Ureter (tissue), 1 donor: ENCODE measurements around the gene NAP1L4. TPM values are rescaled to one million over a fixed set of nuclear protein-coding genes. Genes with fewer than 3 reads are reported as not detected.

Source experiments
- DNase-seq: peaks from one replicate; pipeline ENCODE4 v3.0.0-alpha.2; 2020; ENCODE audit warnings: low spot score
- total RNA-seq: library from RNA; stranded (reverse); gene quantifications from one replicate; pipeline ENCODE4 v1.2.4, GENCODE V29; 2023
- donor health status: DM: yes; HTN: yes; CAD: no.

Gene NAP1L4
- total RNA-seq, 1 donor from 2014 or later = 189 TPM

DNA sequence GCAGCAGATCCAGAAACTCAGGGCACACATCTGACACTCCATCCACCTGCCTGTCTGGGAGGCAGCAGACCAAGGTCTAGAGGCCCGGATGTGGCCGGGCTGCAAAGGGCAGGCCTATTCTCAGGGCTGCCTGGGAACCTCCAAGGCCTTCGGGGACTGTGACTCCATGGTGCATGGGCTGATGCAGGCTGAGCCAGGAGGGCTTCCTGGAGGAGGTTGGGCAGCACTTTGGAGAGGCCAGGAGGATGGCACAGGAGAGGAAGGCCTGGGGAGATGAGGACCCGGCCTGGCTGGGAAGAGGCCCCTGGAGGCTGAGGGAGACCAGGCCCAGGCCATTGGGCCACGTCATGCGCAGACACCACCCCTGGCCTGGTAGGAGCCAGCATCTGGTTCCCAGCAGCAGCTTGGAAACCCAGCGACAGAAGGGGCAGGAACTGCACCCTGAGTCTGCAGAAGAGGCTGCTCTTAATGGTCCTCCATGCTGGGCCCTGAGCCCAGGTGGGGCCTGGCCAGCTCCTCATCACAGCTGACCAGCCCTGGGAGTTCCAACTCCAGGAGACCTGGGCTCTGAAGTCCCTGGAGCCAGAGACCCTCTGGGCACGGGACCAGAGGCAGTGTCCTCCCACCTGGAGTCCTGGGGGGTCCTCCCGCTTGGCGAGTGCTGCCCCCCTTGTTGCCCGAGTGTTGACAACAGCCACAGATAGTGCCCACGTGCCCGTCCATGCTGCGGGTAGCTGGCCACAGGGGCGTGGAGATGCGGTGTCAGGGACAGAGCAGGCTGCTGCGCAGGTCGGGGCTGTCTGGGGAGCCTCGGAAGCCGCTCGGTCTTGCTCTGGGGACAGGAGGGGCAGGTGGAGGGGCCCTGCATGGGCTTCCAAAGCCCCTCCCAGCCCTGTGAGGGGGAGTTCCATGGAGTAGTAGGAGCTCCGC, 68.4 kb downstream of the NAP1L4 start:
- DNase-seq = no peak

- no peak for DNase-seq
Measured at GRCh38 chr11:2922655-2923054, 69.5 kb downstream of the NAP1L4 start.

- no peak for DNase-seq
Measured at GRCh38 chr11:2921742-2922493, 70.2 kb downstream of the NAP1L4 start.

- DNase-seq = no peak
Measured at GRCh38 chr11:2921261-2921660, 70.9 kb downstream of the NAP1L4 start.

GRCh38 chr11:2920343-2920742, 71.8 kb downstream of the NAP1L4 start:
- DNase-seq = no peak

DNA sequence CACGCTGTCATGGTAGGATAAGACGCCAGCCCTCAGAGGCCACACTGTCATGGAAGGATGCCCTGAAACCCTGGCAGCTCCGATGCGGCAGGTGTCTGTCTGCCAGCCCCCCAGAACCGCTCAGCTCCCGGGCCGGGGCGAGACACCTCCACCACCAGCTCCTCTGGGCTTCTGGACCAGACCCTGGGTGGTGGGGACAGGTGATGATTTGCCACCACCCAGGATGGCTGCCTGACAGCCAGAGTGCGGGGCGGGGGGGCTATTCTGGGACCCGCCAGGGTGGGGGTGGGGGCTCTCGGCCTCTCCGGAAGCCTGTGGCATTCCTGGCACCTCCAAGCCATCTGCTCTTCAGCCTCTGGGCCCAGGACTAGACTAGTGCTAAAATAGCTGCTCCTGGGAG, 72.3 kb downstream of the NAP1L4 start:
- no peak for DNase-seq

DNA sequence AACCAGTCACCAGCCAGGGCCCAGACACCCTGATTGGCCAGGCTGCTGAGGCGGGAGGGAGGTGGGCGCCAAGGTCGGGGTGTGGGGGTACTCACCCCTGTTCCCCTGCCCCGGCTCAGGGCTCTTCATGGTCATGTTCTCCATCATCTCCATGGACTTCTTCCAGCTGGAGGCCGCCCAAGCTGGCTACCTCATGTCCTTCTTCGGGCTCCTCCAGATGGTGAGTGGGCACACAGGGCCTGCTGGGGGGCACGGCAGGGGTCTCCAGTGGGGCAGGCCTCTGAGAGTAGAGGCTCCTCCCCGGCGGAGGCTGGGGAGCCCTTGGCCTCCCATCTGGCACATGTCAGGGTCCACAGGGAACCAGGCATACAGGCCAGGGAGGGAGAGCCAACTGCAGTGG, 72.9 kb downstream of the NAP1L4 start:
- no peak for DNase-seq

GRCh38 chr11:2917842-2918490, 74.2 kb downstream of the NAP1L4 start:
- DNase-seq = no peak

DNA sequence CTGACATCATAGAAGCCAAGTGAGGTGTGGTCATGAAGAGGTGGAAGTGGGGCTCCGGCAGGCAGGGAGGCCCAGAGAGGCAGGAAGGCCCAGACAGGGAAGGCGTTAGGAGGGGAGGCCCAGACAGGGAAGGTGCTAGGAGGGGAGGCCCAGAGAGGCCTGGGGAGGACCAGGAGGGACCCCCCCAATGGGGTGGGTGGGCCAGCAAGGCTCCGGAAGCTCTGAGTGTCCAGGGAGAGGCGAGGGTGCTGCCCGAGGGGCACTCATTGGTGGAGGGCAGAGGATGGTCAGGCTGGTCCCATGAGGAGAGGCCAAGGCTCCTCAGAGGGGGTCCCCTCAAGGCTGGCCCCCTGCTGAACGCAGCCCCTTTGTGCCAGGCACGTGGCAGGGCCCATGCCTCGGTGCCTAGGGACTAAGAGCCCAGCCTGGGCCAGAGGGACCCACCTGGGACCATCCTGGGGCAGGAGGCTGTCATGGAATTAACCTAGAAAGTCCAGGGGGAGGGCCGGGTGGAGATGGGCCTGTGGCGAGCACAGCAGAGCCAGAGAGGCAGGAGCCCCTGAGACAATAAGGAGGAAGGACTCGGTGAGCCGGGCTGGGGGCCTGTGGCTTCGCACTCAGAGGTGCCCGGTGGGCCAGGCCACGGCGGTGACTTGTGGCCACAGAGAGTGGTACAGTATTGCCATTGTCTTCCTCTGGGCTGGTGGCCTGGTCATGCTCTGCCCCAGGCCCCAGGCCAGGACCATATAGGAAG, 75.1 kb downstream of the NAP1L4 start:
- no peak for DNase-seq

- DNase-seq = no peak
Measured at GRCh38 chr11:2916114-2916891, 75.8 kb downstream of the NAP1L4 start.

DNA sequence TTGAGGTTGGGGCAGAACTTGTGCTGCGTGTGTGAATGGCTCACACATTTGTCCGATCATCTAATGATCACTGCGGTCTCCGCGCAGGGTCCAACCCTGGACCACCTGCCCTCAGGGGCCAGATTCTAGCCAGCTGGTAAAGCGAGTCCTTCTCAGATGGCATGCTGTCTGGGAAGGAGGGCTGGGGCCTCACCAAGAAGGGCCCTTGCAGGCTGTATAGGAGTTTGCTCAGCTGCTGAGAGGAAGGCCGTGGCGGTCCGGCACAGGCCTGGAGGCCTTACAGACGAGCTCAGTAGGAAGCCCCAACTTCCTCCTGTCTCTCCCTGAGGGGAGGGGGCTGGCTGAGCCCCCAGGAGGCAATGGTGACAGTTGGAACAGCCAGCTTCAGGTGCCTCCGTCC, 76.7 kb downstream of the NAP1L4 start:
- DNase-seq = no peak

DNA sequence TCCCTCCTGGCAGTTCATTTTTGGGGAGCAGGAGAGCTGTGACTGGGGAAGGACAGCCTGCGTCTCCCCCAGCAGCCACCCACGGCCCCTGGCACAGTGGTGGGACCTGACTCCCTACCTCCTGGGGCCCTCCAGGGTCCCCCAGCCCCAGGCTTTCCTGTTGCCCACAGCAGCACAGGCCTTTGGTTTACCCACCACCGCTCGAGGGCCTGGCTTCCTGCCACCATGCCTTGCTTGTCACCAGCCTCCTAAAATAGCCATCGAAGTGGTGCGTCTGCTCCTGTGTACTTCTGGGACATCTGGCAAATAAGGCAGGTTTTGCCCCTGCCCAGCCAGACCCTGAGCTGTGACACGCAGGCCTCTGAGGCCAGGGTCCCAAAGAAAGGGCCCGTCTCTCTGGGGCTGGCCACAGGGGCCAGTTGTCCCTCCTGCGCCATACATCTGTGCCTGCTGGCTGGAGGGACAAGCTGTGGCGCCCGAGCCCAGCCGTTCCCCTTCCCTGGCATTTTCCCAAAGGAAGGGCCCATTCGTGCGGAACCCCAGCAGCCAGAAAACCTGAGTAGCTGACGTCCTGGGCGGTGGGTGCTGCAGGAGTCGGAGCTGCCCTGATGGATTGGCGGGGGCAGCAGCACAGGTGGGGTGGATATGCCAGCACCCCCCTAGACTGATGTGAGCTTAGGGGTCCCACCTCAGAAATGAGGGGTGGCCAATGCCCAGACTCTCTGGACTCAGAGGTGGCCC, 77.5 kb downstream of the NAP1L4 start:
- DNase-seq = no peak

GRCh38 chr11:2913776-2914175, 78.4 kb downstream of the NAP1L4 start:
- no peak for DNase-seq

DNA sequence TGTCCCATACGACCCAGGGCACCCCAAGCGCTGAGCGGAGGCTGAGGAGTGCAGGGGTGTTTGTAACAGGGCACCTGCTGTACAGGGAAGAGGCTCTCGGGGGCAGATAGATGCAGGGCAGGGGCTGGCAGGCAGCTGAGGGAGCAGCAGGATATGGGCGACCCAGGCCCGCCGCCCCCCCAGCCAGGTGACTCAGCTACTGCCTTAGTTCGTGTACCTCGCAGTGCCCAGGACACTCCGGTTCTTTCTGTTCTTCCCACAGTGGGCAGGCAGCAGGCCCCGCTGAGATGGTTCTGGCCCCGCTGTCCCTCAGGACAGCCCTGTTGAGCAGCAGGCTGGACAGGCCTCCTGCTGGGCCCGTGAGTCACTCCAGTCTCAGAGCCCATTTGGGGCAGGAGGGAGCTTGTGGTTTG, 79.1 kb downstream of the NAP1L4 start:
- no peak for DNase-seq

GRCh38 chr11:2912498-2912897, 79.6 kb downstream of the NAP1L4 start:
- DNase-seq = peak; percentile 94

DNA sequence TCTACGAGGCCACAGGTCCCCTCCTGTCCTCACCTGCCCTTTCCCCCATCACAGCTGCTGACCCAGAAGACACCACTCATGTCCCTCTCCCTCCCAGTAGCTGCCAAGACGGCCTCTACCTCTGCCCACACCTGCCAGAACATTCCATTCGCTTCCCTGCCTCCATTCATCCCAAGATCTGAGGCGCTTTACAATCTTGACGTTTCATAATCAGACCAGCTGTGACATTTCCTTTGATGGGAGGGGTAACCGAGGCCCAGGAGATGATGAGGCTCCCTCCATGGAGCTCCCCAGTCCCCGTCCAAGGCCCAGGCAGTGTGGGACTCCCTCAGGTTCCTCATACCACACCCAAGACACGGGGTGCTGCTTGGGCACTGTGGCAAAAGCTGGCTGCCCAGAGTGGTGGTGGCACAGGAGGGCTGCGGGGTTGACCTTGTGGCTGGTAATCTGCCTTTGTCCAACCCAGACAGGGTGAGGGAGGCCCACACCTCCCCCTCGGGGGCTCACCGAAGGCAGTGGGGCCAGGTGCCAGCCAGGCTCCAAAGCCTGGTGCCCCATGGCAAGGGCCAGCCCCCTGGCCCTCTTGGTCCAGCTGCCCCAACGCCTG, 80.2 kb downstream of the NAP1L4 start:
- no peak for DNase-seq

- no peak for DNase-seq
Measured at GRCh38 chr11:2911088-2911784, 80.9 kb downstream of the NAP1L4 start.

- no peak for DNase-seq
Measured at GRCh38 chr11:2910401-2910955, 81.7 kb downstream of the NAP1L4 start.
